ENCODE measurements around the gene GBP3. TPM values are rescaled to one million over a fixed set of nuclear protein-coding genes. Genes with fewer than 3 reads are reported as not detected.

GBP3 gene
- total and polyA plus RNA-seq, 10 of the 15 experiments (the other 5 are each of a cell fraction or from before 2014, with no cell fraction given), result 0.21 to 3.1 (median 1.7) TPM

- TF ChIP-seq NFXL1 (IDR thresholded peaks at IDR 0.05; ENCODE audit: borderline replicate concordance), result no peak
- TF ChIP-seq MLLT1 (IDR thresholded peaks at IDR 0.05), result no peak
- no peak for TF ChIP-seq NR2C1 (IDR thresholded peaks at IDR 0.05)
- TF ChIP-seq NBN (IDR thresholded peaks at IDR 0.05), result no peak
- peak; percentile 44 to 55 (median 45); a peak in 5 of 6 replicates for TF ChIP-seq CTCF (IDR thresholded peaks at IDR 0.05 in 2 of 3, conservative IDR thresholded peaks at IDR 0.05 in 1 of 3; ENCODE audit: control insufficient read depth in 2 of 3, extremely low read depth in 1 of 3, insufficient read depth in 1 of 3, low read depth in 3 of 3, low read length in 3 of 3)
- TF ChIP-seq RELB (IDR thresholded peaks at IDR 0.05; ENCODE audit: low read depth), result no peak
- no peak for TF ChIP-seq STAT3 (IDR thresholded peaks at IDR 0.05; ENCODE audit: low read depth, low read length)
These were observed 38.7 kb downstream of the GBP3 start (continued) for GRCh38 chr1:88983791-88984559.
